HG03060 (cell line): Measurements from ENCODE around the gene GID8.

Source experiments
- ATAC-seq: cut with Tn5 transposase; IDR thresholded peaks from one replicate; pipeline ENCODE4 v1.9.1; 2021; ENCODE audit warnings: low read depth, moderate number of reproducible peaks; ENCODE audit not compliant: unreplicated experiment

GID8 gene

DNA sequence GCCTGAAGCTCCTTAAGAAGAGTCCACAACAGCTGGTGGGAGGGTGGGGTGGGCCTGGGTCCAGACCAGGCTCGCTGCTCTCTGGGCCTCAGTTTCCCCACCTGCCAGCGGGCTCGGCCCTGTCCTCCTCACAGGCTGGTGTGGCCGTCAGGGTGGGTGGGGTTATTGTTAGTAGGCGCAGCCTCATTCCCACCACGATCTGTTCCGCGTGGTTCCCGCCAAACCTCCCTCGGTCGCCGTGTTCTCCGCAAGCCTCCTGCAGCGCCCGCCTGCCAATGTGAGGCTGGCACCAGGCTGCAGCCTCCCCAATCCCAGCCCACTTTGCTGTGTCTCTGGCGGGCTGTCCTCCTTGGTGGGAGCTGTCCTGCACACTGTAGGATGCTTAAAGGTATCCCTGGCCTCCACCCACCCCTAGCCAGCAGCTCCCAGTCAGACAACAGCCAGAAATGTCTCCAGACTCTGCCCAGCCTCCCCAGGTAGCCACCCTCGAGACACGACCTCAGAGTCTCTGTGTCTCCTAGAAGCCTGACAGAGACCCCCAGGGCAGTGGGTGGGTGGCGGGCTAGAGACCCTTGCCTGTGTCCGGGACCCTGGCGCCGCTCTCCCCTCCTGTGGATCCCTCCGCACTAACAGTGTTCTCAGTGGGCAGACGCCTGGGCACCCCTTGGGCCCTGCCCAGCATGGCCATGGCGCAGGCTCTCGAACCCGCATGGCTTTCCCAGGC, 29.8 kb downstream of the GID8 start:
- ATAC-seq: no peak

DNA sequence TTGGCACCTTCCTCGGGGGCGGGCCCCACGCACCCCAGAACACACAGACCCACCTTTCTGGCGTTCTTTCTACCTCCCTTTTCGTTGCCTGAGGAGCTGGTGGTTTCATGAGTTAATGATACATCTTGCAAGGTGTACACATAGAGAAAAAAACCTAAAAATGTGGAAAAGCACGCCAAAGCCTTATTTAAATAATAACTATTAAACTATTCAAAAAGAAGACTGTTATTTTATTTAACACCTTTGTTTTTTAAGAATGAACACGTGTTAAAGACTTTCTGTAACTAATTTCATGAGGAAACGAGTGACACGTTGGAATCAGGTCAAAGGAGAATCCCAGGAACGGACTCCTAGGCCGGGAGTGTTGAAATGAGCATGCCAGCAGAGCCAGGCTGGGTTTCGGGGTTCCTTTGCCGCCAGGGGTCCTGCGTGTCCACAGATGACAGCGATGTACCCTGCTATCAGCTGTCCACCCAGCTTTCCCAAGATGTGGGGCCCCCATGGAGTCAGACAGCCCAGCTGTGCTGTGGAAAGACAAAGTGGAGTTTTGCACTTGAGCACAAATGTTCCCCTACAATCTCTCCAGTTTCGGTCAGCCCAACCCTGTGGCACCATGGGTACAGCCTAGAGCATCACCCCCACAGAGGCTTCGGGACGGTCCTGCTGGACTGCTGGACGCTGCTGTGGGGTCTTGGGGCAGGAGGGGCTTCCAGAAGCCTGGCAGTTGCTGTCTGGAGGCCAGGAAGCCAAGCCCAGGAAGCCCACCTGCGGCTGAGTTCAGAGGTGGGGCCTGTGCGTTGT, 30.6 kb downstream of the GID8 start:
- ATAC-seq: no peak

DNA sequence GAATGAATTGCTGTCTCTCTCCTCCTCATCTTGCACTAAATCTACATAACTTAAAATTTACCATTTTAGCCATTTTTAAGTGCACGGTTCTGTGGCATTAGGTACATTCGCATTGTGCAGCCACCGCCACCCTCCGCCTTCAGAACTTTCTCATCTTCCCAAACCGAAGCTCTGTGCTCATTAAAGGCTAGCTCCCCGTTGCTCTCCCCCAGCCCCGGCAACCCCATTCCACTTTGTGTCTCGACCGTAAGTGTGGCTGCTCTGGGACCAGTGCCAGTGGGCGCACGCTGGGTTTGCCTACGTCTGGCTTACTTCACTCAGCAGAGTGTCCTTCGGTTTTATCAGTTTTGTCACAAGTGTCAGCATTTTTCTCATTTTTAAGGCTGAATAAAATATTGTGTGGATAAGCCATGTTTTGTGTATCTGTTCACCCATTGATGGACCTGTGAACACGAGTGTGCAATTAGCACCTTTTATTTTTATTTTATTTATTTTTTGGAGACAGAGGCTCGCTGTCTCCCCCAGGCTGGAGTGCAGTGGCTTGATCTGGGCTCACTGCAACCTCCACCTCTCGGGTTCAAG, 31.3 kb downstream of the GID8 start:
- no peak for ATAC-seq

DNA sequence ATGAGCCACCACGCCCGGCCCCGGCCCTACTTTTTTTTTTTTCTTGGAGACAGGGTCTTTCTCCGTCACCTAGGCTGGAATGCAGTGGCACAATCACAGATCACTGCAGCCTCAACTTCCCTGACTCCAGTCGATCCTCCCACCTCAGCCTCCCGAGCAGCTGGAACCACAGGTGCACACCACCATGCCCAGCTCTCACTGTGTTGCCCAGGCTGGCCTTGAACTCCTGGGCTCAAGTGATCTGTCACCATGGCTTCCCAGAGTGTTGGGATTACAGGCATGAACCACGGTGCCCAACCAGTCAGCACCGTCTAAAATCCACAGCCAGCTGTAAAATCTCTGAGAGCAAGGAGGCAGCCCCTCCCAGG, 32.0 kb downstream of the GID8 start:
- no peak for ATAC-seq

DNA sequence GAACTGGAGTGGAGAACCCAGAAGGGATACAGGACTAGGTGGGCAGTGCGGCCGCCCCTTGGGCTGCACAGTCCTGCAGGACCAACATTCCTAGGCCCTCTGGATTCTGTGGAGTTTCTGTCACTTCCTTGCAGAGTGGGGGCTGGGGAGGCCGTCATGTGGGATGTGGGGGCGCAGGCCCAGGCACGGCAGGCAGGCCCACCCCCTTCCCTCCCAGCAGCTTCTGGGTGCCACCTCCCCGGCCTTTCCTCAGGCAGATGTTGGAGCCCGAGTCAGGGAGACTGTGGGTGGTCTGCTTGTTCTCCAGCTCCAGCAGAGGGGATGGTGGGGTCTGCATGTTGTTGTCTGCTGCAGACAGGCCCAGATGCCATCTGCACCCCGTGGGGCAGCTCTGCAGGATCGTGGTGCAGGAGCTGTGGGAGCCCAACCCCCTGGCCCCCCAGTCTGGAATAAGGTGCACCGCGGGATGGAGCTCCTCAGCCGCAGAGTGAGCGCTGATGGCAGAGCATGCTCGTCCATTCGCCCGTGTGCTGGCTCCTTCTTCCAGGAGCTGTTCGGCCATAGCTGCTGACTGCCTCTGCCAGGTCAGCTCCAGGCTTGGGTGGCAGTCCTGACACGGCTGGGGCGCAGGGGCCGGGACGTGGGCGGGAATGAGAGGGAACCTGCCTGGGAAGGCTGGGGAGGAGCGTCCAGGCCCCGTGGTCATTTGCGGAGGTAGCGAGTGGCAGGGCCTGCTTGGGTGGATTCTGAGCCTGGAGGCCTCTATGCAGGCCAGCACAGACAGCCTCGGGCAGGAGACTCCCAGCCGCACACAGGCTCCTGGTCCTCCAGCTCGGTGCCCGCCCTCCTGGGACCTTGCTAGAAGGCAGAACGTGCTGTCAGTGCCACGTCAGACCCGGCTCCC, 32.6 kb downstream of the GID8 start:
- ATAC-seq: no peak

DNA sequence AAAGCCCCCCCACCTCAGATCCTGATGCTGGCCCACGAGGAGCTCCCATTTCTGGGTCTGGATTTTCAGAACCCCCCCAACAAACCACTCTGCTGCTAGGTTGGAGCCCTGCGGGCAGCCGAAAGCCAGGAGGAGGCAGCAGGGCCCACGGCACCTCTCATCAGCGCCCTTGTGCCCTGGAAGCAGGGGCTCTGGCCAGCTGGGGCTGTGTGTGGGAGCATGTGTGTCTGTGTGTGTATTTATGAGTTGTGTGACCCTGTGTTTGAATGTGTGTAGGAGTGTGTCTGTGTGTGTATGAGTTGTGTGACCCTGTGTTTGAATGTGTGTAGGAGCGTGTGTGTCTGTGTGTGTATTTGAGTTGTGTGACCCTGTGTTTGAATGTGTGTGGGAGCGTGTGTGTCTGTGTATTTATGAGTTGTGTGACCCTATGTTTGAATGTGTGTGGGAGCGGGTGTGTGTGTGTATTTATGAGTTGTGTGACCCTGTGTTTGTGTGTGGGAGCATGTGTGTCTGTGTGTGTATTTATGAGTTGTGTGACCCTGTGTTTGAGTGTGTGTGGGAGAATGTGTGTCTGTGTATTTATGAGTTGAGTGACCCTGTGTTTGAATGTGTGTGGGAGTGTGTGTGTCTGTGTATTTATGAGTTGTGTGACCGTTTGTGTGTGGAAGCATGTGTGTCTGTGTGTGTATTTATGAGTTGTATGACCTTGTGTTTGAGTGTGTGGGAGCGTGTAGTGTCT, 33.4 kb downstream of the GID8 start:
- no peak for ATAC-seq

DNA sequence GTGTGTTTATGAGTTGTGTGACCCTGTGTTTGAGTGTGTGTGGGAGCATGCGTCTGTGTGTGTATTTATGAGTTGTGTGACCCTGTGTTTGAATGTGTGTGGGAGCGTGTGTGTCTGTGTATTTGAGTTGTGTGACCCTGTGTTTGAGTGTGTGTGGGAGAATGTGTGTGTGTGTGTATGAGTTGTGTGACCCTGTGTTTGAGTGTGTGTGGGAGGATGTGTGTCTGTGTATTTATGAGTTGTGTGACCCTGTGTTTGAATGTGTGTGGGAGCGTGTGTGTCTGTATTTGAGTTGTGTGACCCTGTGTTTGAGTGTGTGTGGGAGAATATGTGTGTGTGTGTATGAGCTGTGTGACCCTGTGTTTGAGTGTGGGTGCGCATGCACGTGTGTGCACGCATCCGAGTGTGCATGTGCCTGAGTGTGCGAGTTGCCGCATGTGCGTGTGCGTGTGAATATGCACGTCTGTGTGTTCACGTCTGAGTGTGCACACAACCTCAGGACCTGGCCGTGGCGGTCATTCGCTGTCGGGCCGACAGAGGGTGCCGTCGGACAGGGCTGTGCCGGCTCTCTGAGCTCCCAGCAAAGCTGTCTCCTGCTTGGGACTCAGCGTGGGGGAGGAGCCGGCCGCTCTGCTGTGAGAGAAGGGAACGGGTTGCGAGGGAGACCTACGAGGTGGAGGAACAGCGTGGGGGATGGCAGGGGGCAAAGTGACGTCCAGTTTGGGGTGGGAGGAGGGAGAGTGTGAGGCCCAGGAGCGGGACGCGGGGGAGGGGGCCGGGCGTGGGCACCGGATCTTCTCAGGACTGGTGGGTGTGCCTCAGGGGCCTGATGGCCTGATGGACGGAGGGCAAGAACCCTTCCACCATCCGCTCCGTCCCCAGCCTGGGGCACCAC, 34.2 kb downstream of the GID8 start:
- ATAC-seq: no peak

DNA sequence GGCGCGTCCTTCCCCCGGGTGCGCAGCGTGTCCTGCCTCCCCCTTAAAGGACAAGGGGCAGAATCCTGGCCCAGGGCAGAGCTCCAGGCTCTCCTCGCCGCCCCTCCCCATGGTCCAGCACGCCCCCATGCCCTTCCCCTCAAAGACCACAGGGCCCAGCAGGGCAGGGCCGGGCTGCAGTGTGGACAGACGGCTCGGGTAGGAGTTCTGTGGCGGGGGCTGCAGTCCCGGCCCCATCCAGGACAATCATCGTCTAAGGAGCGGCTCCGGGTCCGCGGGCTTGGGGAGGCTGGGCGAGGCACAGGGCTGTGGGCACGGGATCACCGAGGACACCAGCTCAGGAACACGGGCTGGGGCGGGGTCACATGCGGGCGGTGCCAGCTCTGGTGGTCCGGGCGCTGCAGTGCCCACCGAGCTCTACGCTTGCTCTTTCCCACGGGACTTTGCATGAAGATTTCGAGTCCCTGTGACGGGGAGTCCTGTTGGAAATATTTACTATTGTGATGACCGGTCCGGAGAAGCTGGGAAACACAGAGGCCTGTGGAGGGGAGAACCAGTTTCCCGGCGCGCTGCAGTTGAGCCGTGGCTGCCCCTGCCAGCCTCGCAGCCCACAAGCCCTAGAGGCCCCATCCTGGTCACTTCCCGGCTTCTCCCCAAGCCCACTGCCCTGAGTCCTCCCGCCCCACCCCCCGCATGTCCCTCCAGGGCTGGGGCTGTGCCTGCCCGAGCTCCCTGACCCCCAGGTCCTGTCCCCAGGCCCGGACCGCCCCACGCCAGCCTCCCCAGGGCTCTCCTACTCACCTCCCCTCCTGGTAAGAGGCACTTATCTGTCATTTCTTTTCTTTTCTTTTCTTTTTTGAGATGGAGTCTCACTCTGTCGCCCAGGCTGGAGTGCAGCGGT, 35.1 kb downstream of the GID8 start:
- ATAC-seq: no peak

DNA sequence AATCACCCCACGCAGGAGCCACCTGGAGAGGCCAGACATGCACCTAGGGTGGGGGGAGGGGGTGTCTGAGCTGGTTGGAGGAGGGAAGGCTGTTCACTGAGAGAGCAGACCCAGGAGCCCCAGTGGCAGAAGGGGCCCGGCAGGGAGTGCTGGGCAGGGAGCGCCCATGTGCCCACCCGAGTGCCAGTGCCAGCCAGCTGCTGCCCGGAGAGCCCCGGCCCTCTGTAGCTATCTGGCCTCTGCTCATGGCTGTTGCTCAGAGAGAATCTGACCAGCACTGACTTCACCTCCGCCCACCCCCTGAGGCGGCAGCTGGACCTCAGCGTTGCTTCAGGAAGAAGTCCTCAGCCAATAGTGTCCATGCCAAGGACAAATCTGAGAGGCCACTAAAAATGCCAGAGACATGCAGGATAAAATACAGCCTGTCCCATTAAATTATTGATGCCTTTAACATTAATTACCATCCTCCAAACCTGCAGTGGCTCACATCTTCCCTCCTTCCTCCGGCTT, 37.4 kb downstream of the GID8 start:
- ATAC-seq: no peak

DNA sequence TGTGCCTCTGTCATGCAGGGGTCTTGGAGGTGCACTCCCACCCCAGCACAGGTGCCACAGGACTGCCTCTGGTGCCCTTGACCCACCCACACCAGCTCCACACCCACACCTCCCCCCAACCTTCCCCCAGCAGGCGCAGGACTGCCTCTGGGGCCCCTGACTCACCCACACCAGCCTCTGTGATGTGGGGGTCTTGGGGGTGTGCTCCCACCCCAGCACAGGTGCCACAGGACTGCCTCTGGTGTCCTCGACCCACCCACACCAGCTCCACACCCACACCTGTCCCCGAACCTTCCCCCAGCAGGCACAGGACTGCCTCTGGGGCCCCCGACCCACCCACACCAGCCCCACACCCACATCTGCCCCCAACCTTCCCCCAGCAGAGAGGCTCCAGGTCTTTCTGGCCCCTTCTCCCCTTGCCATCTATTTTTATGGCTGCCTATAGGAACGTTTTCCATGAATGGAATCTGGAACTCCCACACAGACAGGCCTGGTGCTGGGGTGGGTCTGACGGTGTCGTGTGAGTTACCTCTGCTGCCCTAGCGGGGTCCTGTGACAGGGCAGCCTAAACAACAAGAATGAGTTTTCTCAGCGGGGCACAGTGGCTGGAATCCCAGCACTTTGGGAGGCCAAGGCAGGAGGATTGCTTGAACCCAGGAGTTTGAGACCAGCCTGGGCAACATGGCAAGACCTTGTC, 38.0 kb downstream of the GID8 start:
- no peak for ATAC-seq

DNA sequence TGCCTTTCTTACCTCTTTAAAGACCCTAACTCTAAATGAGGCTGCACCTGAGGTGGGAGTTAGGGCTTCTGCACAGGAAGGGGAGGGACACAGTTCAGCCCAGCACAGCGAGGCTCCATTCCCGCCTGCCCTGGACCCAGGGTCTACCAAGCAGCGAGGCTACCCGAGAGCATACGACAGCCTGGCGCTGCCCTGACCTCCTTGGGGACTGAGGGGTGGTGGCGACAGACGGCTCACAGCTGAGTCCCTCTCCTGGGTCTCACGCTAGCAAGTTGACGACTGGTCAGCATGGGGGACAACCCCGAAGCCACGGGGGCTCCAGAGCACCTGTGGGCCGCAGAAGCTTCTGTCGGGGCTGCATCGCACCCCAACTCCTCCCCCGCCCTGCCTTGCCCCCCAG, 38.9 kb downstream of the GID8 start:
- no peak for ATAC-seq

DNA sequence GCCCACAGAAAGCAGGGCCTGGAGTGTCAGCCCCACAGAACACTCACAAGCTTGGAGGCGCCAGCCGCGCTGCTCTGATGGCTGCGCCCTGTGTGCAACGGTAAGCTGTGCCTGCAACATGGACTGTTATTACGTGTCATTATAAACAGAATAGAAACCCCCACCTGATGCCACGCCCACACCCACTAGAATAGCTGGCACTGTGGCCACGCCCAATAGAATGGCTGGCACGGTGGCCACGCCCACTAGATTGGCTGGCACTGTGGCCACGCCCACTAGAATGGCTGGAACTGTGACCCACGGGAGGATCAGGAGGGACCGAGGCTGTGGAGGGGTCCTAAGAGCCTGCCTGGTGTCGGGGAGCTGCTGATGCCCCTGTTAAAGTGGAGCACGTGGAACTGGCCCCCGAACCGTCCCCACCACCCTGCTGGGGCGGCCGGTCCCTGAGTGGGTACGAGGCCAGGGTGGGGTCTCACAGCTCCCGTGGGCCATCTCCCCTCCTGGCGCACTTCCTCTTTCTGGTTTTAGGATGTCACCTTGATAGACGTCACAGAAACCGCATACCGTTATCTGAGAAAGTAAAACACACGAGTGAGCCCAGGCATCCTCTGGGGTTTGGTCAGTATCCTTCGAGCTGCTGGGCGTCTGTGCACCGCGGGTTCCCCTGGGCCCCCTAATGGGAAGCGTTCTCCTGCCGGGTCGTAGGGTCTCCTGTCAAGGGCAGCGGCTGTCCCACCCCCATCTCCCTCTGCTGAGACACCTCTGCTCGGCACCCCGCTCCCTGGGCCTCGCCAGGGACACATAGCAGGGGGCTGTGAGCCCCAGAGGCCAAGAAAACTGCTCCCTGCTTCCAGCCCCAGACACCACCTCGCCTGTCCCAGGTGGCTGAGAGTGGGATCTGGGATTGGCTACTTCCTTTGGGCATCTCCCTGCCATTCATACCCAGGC, 39.9 kb downstream of the GID8 start:
- ATAC-seq: peak; percentile 50

DNA sequence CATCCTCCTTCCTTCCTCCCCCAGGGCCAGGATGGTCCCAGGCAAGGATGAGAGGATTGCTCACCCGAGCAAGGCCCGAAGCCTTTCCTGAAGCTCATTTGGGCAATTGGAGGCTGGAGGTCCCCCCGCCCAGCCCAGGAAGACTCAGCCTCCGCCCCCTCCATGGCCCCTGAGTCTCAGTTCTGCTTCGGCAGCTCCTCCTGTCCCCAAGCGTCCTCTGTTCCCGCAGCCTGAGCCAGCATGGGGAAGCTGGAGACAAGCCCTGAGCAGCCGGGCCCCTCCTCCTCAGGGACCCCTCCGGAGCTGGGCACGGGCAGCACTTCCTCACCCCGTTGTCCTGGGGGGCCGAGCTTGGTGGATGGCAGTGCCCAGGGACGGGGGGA, 40.6 kb downstream of the GID8 start:
- no peak for ATAC-seq

DNA sequence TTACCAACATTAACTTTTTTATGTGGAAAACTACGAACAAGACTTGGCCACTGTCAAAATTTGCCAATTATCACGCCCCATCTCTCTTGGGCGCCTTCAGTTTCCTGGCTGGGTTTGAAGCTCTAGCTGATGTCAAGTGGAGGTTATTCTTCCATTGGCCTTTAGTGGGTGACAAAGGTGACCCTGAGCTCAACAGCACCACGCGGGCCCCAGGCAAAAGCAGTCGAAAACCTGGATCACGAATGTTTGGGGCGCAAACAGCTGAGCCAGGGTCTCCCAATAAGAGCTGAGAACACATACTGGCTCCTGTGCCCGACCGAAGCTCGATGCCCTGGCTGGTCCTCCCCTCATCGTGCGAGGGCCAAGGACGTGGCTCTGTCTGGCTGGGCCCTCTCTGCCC, 41.4 kb downstream of the GID8 start:
- no peak for ATAC-seq

DNA sequence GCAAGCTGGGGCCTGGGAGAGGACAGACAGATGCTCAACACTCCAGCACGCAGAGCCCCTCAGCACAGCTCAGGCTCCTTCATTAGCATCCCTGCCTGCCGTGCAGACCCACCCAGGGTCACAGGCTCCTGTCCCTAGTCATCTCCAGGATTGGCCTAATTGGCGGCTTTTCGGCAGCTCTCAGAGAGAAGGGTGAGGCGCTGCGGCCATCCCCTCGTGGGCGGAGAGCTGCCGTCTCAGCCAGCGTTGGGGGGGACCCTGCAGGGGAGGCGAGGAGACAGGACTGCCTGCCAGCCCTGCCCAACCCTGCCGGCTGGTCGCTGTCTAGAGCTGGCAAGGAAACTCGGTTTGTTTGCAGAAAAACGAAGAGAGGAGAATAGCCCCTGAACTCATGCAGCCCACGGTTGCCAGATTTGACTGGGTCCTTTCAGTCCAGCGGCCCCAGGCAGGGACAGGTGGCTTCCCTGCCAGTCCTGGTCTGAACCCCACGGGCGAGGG, 42.0 kb downstream of the GID8 start:
- ATAC-seq: no peak

DNA sequence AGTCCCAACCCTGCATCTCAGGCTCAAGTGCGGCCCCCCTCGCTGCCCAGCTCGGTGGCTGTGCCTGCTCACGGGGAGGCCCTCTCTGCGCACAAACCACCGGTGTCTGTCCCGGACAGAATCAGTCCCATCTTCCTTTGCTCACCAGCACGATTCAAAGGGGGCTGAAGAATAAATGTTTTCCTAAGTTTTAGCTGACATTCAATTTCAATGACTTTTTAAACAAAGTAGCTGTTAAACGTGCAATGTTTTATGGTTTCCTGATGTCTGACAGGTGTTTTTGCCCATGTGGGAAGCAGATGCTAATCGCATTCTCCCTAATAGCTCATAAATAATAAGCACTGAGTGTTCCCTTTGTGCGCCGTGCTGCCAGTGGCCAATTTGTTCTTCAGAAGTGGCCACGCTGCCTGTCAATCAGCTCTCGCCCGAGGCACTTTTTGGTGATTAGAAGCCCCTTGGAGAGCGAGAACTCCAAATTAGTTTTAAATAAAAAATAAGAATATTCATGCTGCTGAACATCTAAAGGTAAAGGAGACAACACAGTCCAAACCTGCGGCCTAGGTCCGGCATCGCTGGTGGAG, 42.5 kb downstream of the GID8 start:
- ATAC-seq: no peak
